Ascending aorta (tissue), 2 donors: Measurements from ENCODE around the gene PTPN12. TPM values are rescaled to one million over a fixed set of nuclear protein-coding genes. Genes with fewer than 3 reads are reported as not detected.

Experiments
- DNase-seq, 2 donors: peaks; one replicate each; pipeline ENCODE4 v3.0.0-alpha.2; 2019; ENCODE audit warnings: low spot score in 2 of 2
- H3K27ac ChIP-seq, 2 donors: fragments of 200-600 bp; sonication (generic); one replicate each; pipeline ENCODE4 v1.5.1; 2016 to 2017; ENCODE audit warnings: mild to moderate bottlenecking in 1 of 2
- H3K27me3 ChIP-seq: fragments of 200-600 bp; sonication (generic); one replicate; pipeline ENCODE4 v1.5.1; 2017
- H3K36me3 ChIP-seq, 2 donors: fragments of 200-600 bp; sonication (generic); one replicate each; pipeline ENCODE4 v1.5.1; 2016
- H3K4me1 ChIP-seq, 2 donors: fragments of 200-600 bp; sonication (generic); one replicate each; pipeline ENCODE4 v1.5.1; 2016 to 2017; ENCODE audit warnings: mild to moderate bottlenecking in 1 of 2
- H3K4me3 ChIP-seq, 2 donors: fragments of 200-600 bp; sonication (generic); one replicate each; pipeline ENCODE4 v1.5.1; 2016 to 2017; ENCODE audit warnings: mild to moderate bottlenecking in 1 of 2
- H3K9me3 ChIP-seq, 2 donors: fragments of 200-600 bp; sonication (generic); one replicate each; pipeline ENCODE4 v1.5.1; 2016
- intact Hi-C: fragments of 100-400 bp; cut with DNase I; formaldehyde crosslinking; loops from one replicate; pipeline ENCODE4 v1.15.1; 2023
- total RNA-seq: library from RNA; depleted of rRNA; stranded (reverse); fragments of >200 nt; gene quantifications from one replicate; pipeline ENCODE4 v1.1.0, GENCODE V29; 2016
- TF ChIP-seq, protein P1 (sequence below), 3 experiments: fragments of 200-600 bp in 2 of 3; fragments of 450-650 bp in 1 of 3; sonication (generic) in 2 of 3; IDR thresholded peaks; one replicate each; pipeline ENCODE4 v1.5.1; 2016 to 2019; ENCODE audit warnings: antibody characterized with exemption in 3 of 3, mild to moderate bottlenecking in 1 of 3, moderate library complexity in 1 of 3

Gene PTPN12
- 57.4 TPM for total RNA-seq

DNA sequence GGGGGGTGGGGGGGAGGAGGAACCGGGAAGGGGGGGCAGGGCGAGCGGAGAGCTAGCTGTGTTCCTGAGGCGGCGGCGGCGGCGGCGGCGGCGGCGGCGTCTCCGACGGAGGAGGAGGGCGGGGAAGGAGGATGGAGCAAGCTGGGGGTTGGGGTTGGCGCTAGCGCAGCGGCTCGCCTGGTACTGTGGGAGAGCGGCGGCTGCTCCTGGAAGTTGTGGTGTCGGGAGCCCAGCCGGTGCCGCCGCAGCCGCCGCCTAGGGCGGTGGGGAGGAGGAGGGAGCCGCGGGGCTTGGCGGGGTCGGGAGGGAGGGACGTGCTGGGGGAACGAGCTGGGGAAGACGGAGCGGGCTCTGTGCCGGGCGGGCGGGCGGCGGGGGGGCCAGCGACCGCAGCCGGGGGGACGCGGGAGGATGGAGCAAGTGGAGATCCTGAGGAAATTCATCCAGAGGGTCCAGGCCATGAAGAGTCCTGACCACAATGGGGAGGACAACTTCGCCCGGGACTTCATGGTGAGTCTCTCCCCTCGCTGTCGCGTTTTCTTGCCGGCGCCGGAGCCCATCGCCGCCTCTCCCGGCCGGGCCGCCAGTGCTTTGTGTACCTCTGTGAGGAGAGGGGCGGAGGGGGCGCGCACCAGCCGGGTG lies at the start of gene PTPN12:
PTPN12 (plus strand) TSS at position 160 of the 642 bp plus-strand sequence; CDS start at position 412, 252 bp downstream.
- Histone ChIP-seq H3K9me3 (no peaks in the 10 kb centered on the region), H3K27me3 (no peaks in the 10 kb centered on the region), H3K4me3 (peak within 1 kb of the TSS; percentile 96 to 98), H3K36me3 (no peaks in the 10 kb centered on the region), H3K27ac (peak within 1 kb of the TSS; percentile 93 to 97), H3K4me1 (peaks cover 0 to 23% of the 10 kb centered on the region in 2 donors)
- TF ChIP-seq, protein P1, sequence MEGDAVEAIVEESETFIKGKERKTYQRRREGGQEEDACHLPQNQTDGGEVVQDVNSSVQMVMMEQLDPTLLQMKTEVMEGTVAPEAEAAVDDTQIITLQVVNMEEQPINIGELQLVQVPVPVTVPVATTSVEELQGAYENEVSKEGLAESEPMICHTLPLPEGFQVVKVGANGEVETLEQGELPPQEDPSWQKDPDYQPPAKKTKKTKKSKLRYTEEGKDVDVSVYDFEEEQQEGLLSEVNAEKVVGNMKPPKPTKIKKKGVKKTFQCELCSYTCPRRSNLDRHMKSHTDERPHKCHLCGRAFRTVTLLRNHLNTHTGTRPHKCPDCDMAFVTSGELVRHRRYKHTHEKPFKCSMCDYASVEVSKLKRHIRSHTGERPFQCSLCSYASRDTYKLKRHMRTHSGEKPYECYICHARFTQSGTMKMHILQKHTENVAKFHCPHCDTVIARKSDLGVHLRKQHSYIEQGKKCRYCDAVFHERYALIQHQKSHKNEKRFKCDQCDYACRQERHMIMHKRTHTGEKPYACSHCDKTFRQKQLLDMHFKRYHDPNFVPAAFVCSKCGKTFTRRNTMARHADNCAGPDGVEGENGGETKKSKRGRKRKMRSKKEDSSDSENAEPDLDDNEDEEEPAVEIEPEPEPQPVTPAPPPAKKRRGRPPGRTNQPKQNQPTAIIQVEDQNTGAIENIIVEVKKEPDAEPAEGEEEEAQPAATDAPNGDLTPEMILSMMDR (IDR thresholded peaks at IDR 0.05), result no peak
- DNase-seq, result peak in 1 of 2 donors; percentile 88
- intact Hi-C loops, result loop anchor here (2.0 to 5.0 kb wide), 3 partner anchors 35 to 1920 kb away; partner anchors contain the start of genes PHTF2 and TMEM60

DNA sequence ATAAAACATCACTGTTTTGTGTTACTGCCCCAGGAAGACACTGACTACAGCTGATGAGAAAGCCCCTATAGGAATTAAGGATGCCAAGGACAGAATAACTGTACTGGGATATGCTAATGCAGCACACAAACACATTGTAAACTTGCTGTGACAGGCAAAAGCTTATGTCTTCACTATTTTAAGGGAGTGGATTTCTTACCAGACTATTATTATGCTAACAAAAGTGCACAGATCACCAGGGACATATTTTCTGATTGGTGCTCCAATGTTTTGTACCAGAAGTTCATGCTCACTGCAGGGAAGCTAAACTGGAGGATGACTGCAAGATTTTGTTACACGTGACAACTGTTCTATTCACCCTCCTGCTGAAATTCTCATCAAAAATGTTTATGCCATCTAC lies 48.1 kb upstream of the PTPN12 start:
- H3K9me3 ChIP-seq, result no peaks in the 10 kb centered on the region
- H3K4me3 ChIP-seq, result no peak overlapping the region
- TF ChIP-seq, protein P1 (IDR thresholded peaks at IDR 0.05), result no peak
- H3K27me3 ChIP-seq, result no peaks in the 10 kb centered on the region
- DNase-seq, result no peak
- intact Hi-C loops, result no loop called here
- H3K36me3 ChIP-seq, result no peaks in the 10 kb centered on the region
- H3K4me1 ChIP-seq, result no peaks in the 10 kb centered on the region
- H3K27ac ChIP-seq, result no peak overlapping the region

DNA sequence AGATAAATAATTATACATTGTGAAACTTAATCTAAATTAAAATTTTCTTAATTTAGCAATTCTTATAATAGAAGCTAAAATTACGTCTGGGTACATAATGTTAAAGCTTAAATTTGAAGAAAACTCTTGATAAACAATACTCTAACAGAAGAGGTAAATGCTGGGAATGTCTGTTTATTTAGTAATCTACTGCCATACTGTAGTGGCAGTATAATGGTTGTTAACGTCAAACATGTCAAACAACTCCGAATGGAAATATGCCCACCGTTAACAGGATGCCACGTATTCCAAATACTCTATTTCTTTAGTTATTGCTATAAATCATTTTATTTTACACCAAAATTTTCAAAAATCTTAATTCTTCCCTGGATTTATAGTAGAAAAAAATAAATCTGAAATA lies 40.0 kb upstream of the PTPN12 start:
- intact Hi-C loops, result no loop called here
- Histone ChIP-seq H3K9me3 (no peaks in the 10 kb centered on the region), H3K27me3 (peaks cover 6% of the 10 kb centered on the region), H3K27ac (no peak overlapping the region), H3K4me3 (no peak overlapping the region), H3K36me3 (no peaks in the 10 kb centered on the region), H3K4me1 (no peaks in the 10 kb centered on the region)
- TF ChIP-seq, protein P1 (IDR thresholded peaks at IDR 0.05), result no peak
- DNase-seq, result no peak

DNA sequence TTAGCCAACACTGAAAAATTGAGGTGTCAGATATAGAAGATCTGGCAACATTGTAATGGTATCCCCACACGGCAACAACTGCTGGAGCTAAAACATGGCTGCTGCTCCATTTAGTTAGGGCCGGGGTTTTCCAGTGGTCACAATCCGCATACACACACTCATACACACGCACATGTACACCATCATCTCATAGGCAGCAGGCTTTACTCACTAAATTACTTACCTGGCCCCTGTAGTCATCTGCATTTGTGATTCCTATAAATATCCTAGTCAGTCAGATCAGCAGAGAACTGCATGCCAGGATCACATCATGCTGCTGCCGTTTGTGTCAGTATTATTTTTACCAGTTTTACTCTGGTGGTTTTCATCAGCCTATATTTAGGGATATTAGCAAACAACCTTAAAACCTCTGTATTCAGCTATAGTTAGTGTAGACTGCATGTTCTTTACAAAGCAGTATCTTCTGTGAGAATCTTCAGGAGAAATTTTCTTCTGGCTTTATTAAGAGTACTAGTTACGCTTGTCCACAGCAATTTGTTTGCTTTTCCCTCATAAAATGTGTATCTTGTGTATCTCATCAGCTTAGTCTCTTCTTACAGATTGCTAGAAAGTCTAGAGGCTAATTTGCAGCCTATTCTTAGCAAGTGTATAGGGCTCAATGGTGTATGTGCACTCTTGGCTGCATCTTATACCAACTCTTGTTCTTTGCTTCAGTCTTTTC lies 38.3 kb upstream of the PTPN12 start:
- no peaks in the 10 kb centered on the region for H3K9me3 ChIP-seq
- no peak overlapping the region for H3K4me3 ChIP-seq
- TF ChIP-seq, protein P1 (IDR thresholded peaks at IDR 0.05), result no peak
- no peaks in the 10 kb centered on the region for H3K4me1 ChIP-seq
- no peak overlapping the region for H3K27ac ChIP-seq
- intact Hi-C loops, result no loop called here
- H3K36me3 ChIP-seq, result no peaks in the 10 kb centered on the region
- DNase-seq, result no peak
- peaks cover 6% of the 10 kb centered on the region for H3K27me3 ChIP-seq

DNA sequence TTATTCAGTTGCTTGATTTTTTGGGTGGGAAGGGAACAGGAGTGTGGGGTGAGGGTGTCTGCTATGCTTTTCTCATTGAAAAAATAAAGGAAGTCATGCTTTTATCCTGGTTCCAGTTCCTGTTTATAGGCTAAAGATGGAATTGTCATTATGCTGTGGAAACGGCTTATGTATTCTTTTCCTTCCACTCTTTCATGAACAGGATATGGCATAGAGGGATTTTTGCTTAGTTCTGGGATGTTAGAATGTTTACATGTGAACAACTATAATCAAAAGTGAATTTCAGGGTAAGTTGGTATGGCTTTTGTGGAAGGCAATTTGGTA lies 35.9 kb upstream of the PTPN12 start:
- no peak for DNase-seq
- TF ChIP-seq, protein P1 (IDR thresholded peaks at IDR 0.05), result no peak
- H3K4me1 ChIP-seq, result no peaks in the 10 kb centered on the region

More for the DNA sequence above, 35.9 kb upstream of the PTPN12 start:
- H3K4me3 ChIP-seq, result no peak overlapping the region
- no peaks in the 10 kb centered on the region for H3K9me3 ChIP-seq
- intact Hi-C loops, result no loop called here
- no peak overlapping the region for H3K27ac ChIP-seq
- peaks cover 6% of the 10 kb centered on the region for H3K27me3 ChIP-seq
- no peaks in the 10 kb centered on the region for H3K36me3 ChIP-seq
